Colonic mucosa (tissue), 4 donors: ENCODE data around the gene CADPS. TPM values are rescaled to one million over a fixed set of nuclear protein-coding genes. Genes with fewer than 3 reads are reported as not detected.

Experiments
- DNase-seq: peaks from one replicate; pipeline ENCODE4 v3.0.0-alpha.2; 2020
- H3K27ac ChIP-seq: fragments of 200-600 bp; one replicate; pipeline ENCODE4 v1.8.0; 2021
- H3K27me3 ChIP-seq: fragments of 200-600 bp; one replicate; pipeline ENCODE4 v1.8.0; 2021
- H3K36me3 ChIP-seq: fragments of 200-600 bp; one replicate; pipeline ENCODE4 v1.8.0; 2021
- H3K4me1 ChIP-seq: fragments of 200-600 bp; one replicate; pipeline ENCODE4 v1.8.0; 2021; ENCODE audit warnings: mild to moderate bottlenecking
- H3K4me3 ChIP-seq: fragments of 200-600 bp; one replicate; pipeline ENCODE4 v1.8.0; 2021
- H3K9ac ChIP-seq, 2 donors: one replicate each; pipeline ENCODE4 v1.7.0; 2013; ENCODE audit warnings: control low read depth in 2 of 2, low read depth in 2 of 2, low read length in 2 of 2
- H3K9me3 ChIP-seq: fragments of 200-600 bp; one replicate; pipeline ENCODE4 v1.8.0; 2021
- CTCF ChIP-seq: fragments of 200-600 bp; IDR thresholded peaks from one replicate; pipeline ENCODE4 v1.8.0; 2022; ENCODE audit warnings: antibody characterized with exemption, mild to moderate bottlenecking
- intact Hi-C: fragments of 100-400 bp; cut with DNase I; formaldehyde crosslinking; loops from one replicate; pipeline ENCODE4 v1.14.1; 2022
- total RNA-seq, 2 donors: library from RNA; stranded (reverse); fragmentation: NEBNext Ultra II Directional in 1 of 2; extraction: Animal tissue kit (Norgen Biotek cat#: 25700) in 1 of 2; gene quantifications; one replicate each; pipeline ENCODE4 v1.2.1, GENCODE V29; 2021
- donor health status: healthy.
- donor health status: DM: no; HTN: no; CAD: no.
- donor health status: DM: no; HTN: no; CAD: no.

The CADPS gene
- total RNA-seq, 2 donors from 2014 or later = 2.9 to 6.1 TPM

- no peak for DNase-seq
- Histone ChIP-seq H3K27me3 (no peaks in the 10 kb centered on the region), H3K4me3 (no peak overlapping the region), H3K27ac (no peak overlapping the region), H3K4me1 (no peaks in the 10 kb centered on the region), H3K36me3 (no peaks in the 10 kb centered on the region), H3K9me3 (no peaks in the 10 kb centered on the region), H3K9ac (no peak overlapping the region)
- intact Hi-C loops = no loop called here
- no peak for TF ChIP-seq CTCF
Measured at GRCh38 chr3:62895901-62896300, 20.7 kb upstream of the CADPS start.

GRCh38 chr3:62892951-62893350 lies 17.7 kb upstream of the CADPS start:
- no peaks in the 10 kb centered on the region for H3K4me1 ChIP-seq
- intact Hi-C loops = no loop called here
- H3K27me3 ChIP-seq = no peaks in the 10 kb centered on the region
- no peak for DNase-seq
- H3K9me3 ChIP-seq = no peaks in the 10 kb centered on the region
- no peaks in the 10 kb centered on the region for H3K36me3 ChIP-seq
- no peak overlapping the region for H3K9ac ChIP-seq
- H3K27ac ChIP-seq = no peak overlapping the region
- no peak for TF ChIP-seq CTCF
- no peak overlapping the region for H3K4me3 ChIP-seq

GRCh38 chr3:62892045-62892444 lies 16.8 kb upstream of the CADPS start:
- H3K27ac ChIP-seq = no peak overlapping the region
- no peak for DNase-seq
- no peaks in the 10 kb centered on the region for H3K9me3 ChIP-seq
- H3K36me3 ChIP-seq = no peaks in the 10 kb centered on the region
- no peaks in the 10 kb centered on the region for H3K27me3 ChIP-seq
- no peak for TF ChIP-seq CTCF
- no peak overlapping the region for H3K4me3 ChIP-seq
- intact Hi-C loops = no loop called here
- no peak overlapping the region for H3K9ac ChIP-seq
- no peaks in the 10 kb centered on the region for H3K4me1 ChIP-seq

GRCh38 chr3:62888778-62889177 lies 13.6 kb upstream of the CADPS start:
- no peak overlapping the region for H3K27ac ChIP-seq
- intact Hi-C loops = no loop called here
- H3K27me3 ChIP-seq = no peaks in the 10 kb centered on the region
- H3K4me1 ChIP-seq = no peaks in the 10 kb centered on the region
- H3K36me3 ChIP-seq = no peaks in the 10 kb centered on the region
- H3K9me3 ChIP-seq = no peaks in the 10 kb centered on the region
- no peak overlapping the region for H3K9ac ChIP-seq
- no peak overlapping the region for H3K4me3 ChIP-seq
- DNase-seq = no peak
- TF ChIP-seq CTCF = no peak

- H3K9ac ChIP-seq = no peak overlapping the region
Measured at GRCh38 chr3:62888180-62888579, 13.0 kb upstream of the CADPS start.

More at GRCh38 chr3:62888180-62888579, 13.0 kb upstream of the CADPS start:
- H3K4me3 ChIP-seq = no peak overlapping the region
- H3K9me3 ChIP-seq = no peaks in the 10 kb centered on the region
- no peak overlapping the region for H3K27ac ChIP-seq
- H3K27me3 ChIP-seq = no peaks in the 10 kb centered on the region
- TF ChIP-seq CTCF = no peak
- intact Hi-C loops = no loop called here
- no peak for DNase-seq
- no peaks in the 10 kb centered on the region for H3K36me3 ChIP-seq
- no peaks in the 10 kb centered on the region for H3K4me1 ChIP-seq
